HEK293 (cell line): ENCODE results near the gene NOX1.

Experiments used
- CTCF ChIA-PET: fragments of 350-600 bp; formaldehyde crosslinking; extraction: SDS; loops from one replicate; lab custom pipeline; 2021; ENCODE audit warnings: antibody characterized with exemption; lab: Yijun Ruan, JAX
- POLR2A ChIA-PET: fragments of 300-600 bp; formaldehyde crosslinking; extraction: SDS; loops from one replicate; lab custom pipeline; 2020; ENCODE audit warnings: antibody characterized with exemption, inconsistent platforms; lab: Yijun Ruan, JAX
- H3K27ac ChIP-seq: fragments of 200-500 bp; sonication (Bioruptor generic); 2 replicates; pipeline ENCODE4 v1.5.1; 2014; ENCODE audit warnings: low read depth, low read length, control low read depth, inconsistent platforms; ENCODE audit errors: extremely low read depth
- H3K36me3 ChIP-seq, 2 experiments: fragments of 200-500 bp in 1 of 2; sonication (Bioruptor generic) in 1 of 2; 1 replicate in 1 of 2; 2 replicates in 1 of 2; pipeline ENCODE4 v1.5.1; 2014 to 2017; ENCODE audit warnings: inconsistent platforms in 2 of 2, low read length in 2 of 2; ENCODE audit not compliant: control insufficient read depth in 2 of 2, insufficient read depth in 1 of 2
- H3K4me1 ChIP-seq: fragments of 200-500 bp; sonication (Bioruptor generic); 2 replicates; pipeline ENCODE4 v1.5.1; 2014; ENCODE audit warnings: mild to moderate bottlenecking, low read length, inconsistent platforms; ENCODE audit not compliant: control insufficient read depth, insufficient read depth
- H3K4me3 ChIP-seq: 2 replicates; pipeline ENCODE4 v1.5.1; 2011; ENCODE audit warnings: low read depth, mild to moderate bottlenecking, control low read depth, low read length, moderate library complexity
- H3K9me3 ChIP-seq: fragments of 200-500 bp; sonication (Bioruptor generic); 2 replicates; pipeline ENCODE4 v1.5.1; 2014; ENCODE audit warnings: low read depth, low read length, inconsistent platforms; ENCODE audit not compliant: control insufficient read depth, insufficient read depth
- HOXA7 ChIP-seq: sonication (generic); formaldehyde crosslinking; IDR thresholded peaks from 2 replicates; pipeline ENCODE4 v1.8.1; 2022; ENCODE audit warnings: missing genetic modification reagents, borderline replicate concordance
- KLF8 ChIP-seq: fragments of 450-650 bp; formaldehyde crosslinking; IDR thresholded peaks from 2 replicates; pipeline ENCODE4 v1.5.1; 2016; ENCODE audit warnings: missing biosample characterization, missing genetic modification characterization
- MYNN ChIP-seq: fragments of 450-650 bp; formaldehyde crosslinking; IDR thresholded peaks from 2 replicates; pipeline ENCODE4 v1.5.1; 2016; ENCODE audit warnings: missing biosample characterization, missing genetic modification characterization, borderline replicate concordance
- SETDB1 ChIP-seq: IDR thresholded peaks from one replicate; pipeline ENCODE4 v1.6.1; 2017; ENCODE audit warnings: mild to moderate bottlenecking, low read length, moderate library complexity, mixed read lengths; ENCODE audit not compliant: insufficient read length
- ZBTB1 ChIP-seq: fragments of 450-650 bp; formaldehyde crosslinking; IDR thresholded peaks from 2 replicates; pipeline ENCODE4 v1.5.1; 2016; ENCODE audit warnings: missing biosample characterization, missing genetic modification characterization
- ZBTB7A ChIP-seq: fragments of 450-650 bp; formaldehyde crosslinking; IDR thresholded peaks from 2 replicates; pipeline ENCODE4 v1.5.1; 2016; ENCODE audit warnings: low read depth, missing biosample characterization, missing genetic modification characterization
- ZIC2 ChIP-seq: fragments of 450-650 bp; formaldehyde crosslinking; IDR thresholded peaks from 2 replicates; pipeline ENCODE4 v1.5.1; 2016; ENCODE audit warnings: missing biosample characterization, missing genetic modification characterization
- ZNF138 ChIP-seq: fragments of 450-650 bp; formaldehyde crosslinking; IDR thresholded peaks from 2 replicates; pipeline ENCODE4 v1.5.1; 2016; ENCODE audit warnings: missing biosample characterization, missing genetic modification characterization, borderline replicate concordance
- ZNF174 ChIP-seq: fragments of 450-650 bp; formaldehyde crosslinking; IDR thresholded peaks from 2 replicates; pipeline ENCODE4 v1.5.0; 2017; ENCODE audit warnings: missing biosample characterization, mild to moderate bottlenecking, missing genetic modification characterization
- ZNF175 ChIP-seq: fragments of 450-650 bp; formaldehyde crosslinking; IDR thresholded peaks from 2 replicates; pipeline ENCODE4 v1.5.1; 2016; ENCODE audit warnings: missing biosample characterization, missing genetic modification characterization
- ZNF341 ChIP-seq: fragments of 450-650 bp; formaldehyde crosslinking; IDR thresholded peaks from 2 replicates; pipeline ENCODE4; 2016; ENCODE audit warnings: low read depth, missing biosample characterization, missing genetic modification characterization
- ZNF416 ChIP-seq: fragments of 450-650 bp; formaldehyde crosslinking; IDR thresholded peaks from 2 replicates; pipeline ENCODE4 v1.5.1; 2016; ENCODE audit warnings: missing biosample characterization, missing genetic modification characterization
- ZNF423 ChIP-seq: fragments of 450-650 bp; formaldehyde crosslinking; IDR thresholded peaks from 2 replicates; pipeline ENCODE4 v1.5.1; 2016; ENCODE audit warnings: missing biosample characterization, missing genetic modification characterization
- ZNF530 ChIP-seq: fragments of 450-650 bp; formaldehyde crosslinking; IDR thresholded peaks from 2 replicates; pipeline ENCODE4 v1.5.1; 2016; ENCODE audit warnings: low read depth, missing biosample characterization, missing genetic modification characterization
- ZNF555 ChIP-seq: fragments of 450-650 bp; formaldehyde crosslinking; conservative IDR thresholded peaks from 2 replicates; pipeline ENCODE4 v1.5.1; 2017; ENCODE audit warnings: missing biosample characterization, mild to moderate bottlenecking, missing genetic modification characterization, inconsistent platforms
- ZNF621 ChIP-seq: fragments of 450-650 bp; formaldehyde crosslinking; IDR thresholded peaks from 2 replicates; pipeline ENCODE4 v1.5.1; 2017; ENCODE audit warnings: missing biosample characterization, missing genetic modification characterization
- ZNF626 ChIP-seq: fragments of 450-650 bp; sonication (Bioruptor Pico); formaldehyde crosslinking; IDR thresholded peaks from 2 replicates; pipeline ENCODE4 v1.5.1; 2018; ENCODE audit warnings: missing biosample characterization, missing genetic modification characterization, inconsistent platforms
- ZNF701 ChIP-seq: fragments of 450-650 bp; formaldehyde crosslinking; IDR thresholded peaks from 2 replicates; pipeline ENCODE4 v1.5.1; 2016; ENCODE audit warnings: missing biosample characterization, missing genetic modification characterization
- ZNF747 ChIP-seq: fragments of 450-650 bp; formaldehyde crosslinking; IDR thresholded peaks from 2 replicates; pipeline ENCODE4 v1.5.1; 2016; ENCODE audit warnings: missing biosample characterization, missing genetic modification characterization
- ZSCAN16 ChIP-seq: fragments of 450-650 bp; formaldehyde crosslinking; IDR thresholded peaks from 2 replicates; pipeline ENCODE4 v1.5.1; 2016; ENCODE audit warnings: missing biosample characterization, missing genetic modification characterization
- ZSCAN30 ChIP-seq: fragments of 450-650 bp; IDR thresholded peaks from 2 replicates; pipeline ENCODE4 v1.5.1; 2018; ENCODE audit warnings: missing biosample characterization, mild to moderate bottlenecking, missing genetic modification characterization, moderate library complexity
- TF ChIP-seq, protein P1 (sequence below): IDR thresholded peaks from 2 replicates; pipeline ENCODE4 v1.6.1; 2011; ENCODE audit warnings: mild to moderate bottlenecking, low read depth, low read length, borderline replicate concordance
- TF ChIP-seq, protein P2 (sequence below): fragments of 450-650 bp; formaldehyde crosslinking; conservative IDR thresholded peaks from 2 replicates; pipeline ENCODE4 v1.5.1; 2016; ENCODE audit warnings: low read depth, missing biosample characterization, missing genetic modification characterization
- TF ChIP-seq, protein P3 (sequence below): fragments of 450-650 bp; formaldehyde crosslinking; conservative IDR thresholded peaks from 2 replicates; pipeline ENCODE4 v1.5.1; 2016; ENCODE audit warnings: low read depth, missing biosample characterization, missing genetic modification characterization

Gene NOX1

DNA sequence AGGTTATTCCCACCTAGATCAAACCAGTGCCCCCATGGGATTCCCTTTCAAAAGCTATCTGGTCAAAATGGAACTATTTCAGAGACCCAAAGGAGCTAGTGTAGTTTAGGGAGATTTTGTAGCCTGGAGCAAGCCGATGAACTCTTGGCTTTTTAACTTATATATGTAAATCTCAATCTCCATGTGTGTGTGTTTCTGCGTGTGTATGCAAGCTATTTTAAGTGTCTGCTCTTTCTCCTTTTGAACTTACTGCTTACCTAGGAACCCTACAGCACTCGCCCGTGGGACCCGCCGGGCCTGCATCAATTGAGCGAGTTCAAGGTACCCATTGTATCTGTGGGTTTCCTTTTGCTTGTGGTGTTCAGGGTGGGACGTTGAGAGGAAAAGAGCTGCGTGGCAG is 43.6 kb downstream of the NOX1 start:
- Histone ChIP-seq H3K9me3 (no peaks in the 10 kb centered on the region), H3K27ac (no peak overlapping the region), H3K4me3 (no peak overlapping the region), H3K4me1 (no peaks in the 10 kb centered on the region), H3K36me3 (peaks cover 62 to 82% of the 10 kb centered on the region in 2 experiments)
- ChIA-PET POLR2A (no interaction called here), CTCF (no interaction called here)
- TF ChIP-seq ZSCAN30 (no peak), ZSCAN16 (tag by site-specific recombination) (no peak)

DNA sequence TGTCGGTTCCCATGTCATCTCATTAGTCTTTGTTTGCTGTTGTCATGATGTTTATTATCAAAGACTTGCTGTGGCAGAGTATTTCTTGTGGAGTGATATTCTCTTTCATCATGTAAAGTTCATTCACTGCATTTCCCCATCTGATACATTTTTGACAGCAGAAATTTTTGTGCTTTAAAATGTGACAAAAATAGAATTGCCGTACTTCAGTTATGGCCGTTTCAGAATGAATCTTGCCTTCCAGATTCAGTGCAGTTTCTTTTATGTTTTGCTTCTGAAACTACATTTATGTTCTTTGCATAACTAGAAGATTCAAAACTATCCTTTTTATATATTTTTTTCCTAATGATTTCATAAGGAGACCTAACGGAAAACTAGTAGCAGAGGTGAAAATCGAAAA is 44.0 kb downstream of the NOX1 start:
- CTCF ChIA-PET: interaction anchor here (1.0 kb wide), 1 partner anchor 10 kb away, joined by 3 read pairs; the partner anchor contains the start of gene CSTF2
- Histone ChIP-seq H3K4me1 (no peaks in the 10 kb centered on the region), H3K36me3 (peaks cover 60 to 82% of the 10 kb centered on the region in 2 experiments), H3K4me3 (no peak overlapping the region), H3K27ac (no peak overlapping the region), H3K9me3 (no peaks in the 10 kb centered on the region)
- no peak for TF ChIP-seq ZNF701 (tag by site-specific recombination)
- no peak for TF ChIP-seq KLF8 (tag by site-specific recombination)
- TF ChIP-seq ZSCAN16 (tag by site-specific recombination): no peak
- no peak for TF ChIP-seq ZBTB7A (tag by site-specific recombination)
- TF ChIP-seq ZNF138 (tag by site-specific recombination): no peak
- TF ChIP-seq ZNF555: no peak
- no peak for TF ChIP-seq MYNN (tag by site-specific recombination)
- no peak for TF ChIP-seq ZNF174 (tag by site-specific recombination)
- TF ChIP-seq HOXA7: no peak
- no peak for TF ChIP-seq ZNF626 (tag by site-specific recombination)
- no peak for TF ChIP-seq ZNF416 (tag by site-specific recombination)
- no peak for TF ChIP-seq ZNF747 (tag by site-specific recombination)
- TF ChIP-seq SETDB1: no peak
- no peak for TF ChIP-seq ZNF341
- no peak for TF ChIP-seq ZNF423
- no peak for TF ChIP-seq ZNF530
- POLR2A ChIA-PET: no interaction called here

DNA sequence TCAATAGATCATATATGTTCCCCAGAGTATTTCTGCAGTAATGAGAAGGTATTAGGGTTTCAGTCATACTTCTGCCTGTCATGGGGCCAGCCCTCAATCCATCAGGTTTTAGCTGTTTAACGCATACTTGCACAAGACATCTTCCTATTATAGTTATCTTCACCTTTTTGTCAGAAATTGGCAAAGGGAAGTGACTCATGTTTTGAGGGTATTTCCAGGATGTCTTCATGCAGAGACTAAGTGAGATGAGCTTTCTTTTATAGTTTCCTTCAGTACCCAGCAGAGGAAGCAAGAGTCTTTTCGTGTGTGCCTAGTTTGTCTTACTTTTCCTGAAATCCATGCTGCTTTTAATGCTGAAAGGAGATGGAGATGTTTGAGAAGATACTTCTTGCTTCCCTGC is 44.4 kb downstream of the NOX1 start:
- ChIA-PET POLR2A (no interaction called here), CTCF (interaction anchor here (1.0 kb wide), 1 partner anchor 9 kb away, joined by 3 read pairs; the partner anchor contains the start of gene CSTF2)
- TF ChIP-seq SETDB1 (no peak), ZNF138 (tag by site-specific recombination) (no peak), ZIC2 (tag by site-specific recombination) (no peak), ZBTB1 (tag by site-specific recombination) (no peak), ZNF175 (tag by site-specific recombination) (no peak), ZNF621 (tag by site-specific recombination) (no peak)
- TF ChIP-seq, protein P1, sequence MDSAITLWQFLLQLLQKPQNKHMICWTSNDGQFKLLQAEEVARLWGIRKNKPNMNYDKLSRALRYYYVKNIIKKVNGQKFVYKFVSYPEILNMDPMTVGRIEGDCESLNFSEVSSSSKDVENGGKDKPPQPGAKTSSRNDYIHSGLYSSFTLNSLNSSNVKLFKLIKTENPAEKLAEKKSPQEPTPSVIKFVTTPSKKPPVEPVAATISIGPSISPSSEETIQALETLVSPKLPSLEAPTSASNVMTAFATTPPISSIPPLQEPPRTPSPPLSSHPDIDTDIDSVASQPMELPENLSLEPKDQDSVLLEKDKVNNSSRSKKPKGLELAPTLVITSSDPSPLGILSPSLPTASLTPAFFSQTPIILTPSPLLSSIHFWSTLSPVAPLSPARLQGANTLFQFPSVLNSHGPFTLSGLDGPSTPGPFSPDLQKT: no peak
- TF ChIP-seq, protein P2, sequence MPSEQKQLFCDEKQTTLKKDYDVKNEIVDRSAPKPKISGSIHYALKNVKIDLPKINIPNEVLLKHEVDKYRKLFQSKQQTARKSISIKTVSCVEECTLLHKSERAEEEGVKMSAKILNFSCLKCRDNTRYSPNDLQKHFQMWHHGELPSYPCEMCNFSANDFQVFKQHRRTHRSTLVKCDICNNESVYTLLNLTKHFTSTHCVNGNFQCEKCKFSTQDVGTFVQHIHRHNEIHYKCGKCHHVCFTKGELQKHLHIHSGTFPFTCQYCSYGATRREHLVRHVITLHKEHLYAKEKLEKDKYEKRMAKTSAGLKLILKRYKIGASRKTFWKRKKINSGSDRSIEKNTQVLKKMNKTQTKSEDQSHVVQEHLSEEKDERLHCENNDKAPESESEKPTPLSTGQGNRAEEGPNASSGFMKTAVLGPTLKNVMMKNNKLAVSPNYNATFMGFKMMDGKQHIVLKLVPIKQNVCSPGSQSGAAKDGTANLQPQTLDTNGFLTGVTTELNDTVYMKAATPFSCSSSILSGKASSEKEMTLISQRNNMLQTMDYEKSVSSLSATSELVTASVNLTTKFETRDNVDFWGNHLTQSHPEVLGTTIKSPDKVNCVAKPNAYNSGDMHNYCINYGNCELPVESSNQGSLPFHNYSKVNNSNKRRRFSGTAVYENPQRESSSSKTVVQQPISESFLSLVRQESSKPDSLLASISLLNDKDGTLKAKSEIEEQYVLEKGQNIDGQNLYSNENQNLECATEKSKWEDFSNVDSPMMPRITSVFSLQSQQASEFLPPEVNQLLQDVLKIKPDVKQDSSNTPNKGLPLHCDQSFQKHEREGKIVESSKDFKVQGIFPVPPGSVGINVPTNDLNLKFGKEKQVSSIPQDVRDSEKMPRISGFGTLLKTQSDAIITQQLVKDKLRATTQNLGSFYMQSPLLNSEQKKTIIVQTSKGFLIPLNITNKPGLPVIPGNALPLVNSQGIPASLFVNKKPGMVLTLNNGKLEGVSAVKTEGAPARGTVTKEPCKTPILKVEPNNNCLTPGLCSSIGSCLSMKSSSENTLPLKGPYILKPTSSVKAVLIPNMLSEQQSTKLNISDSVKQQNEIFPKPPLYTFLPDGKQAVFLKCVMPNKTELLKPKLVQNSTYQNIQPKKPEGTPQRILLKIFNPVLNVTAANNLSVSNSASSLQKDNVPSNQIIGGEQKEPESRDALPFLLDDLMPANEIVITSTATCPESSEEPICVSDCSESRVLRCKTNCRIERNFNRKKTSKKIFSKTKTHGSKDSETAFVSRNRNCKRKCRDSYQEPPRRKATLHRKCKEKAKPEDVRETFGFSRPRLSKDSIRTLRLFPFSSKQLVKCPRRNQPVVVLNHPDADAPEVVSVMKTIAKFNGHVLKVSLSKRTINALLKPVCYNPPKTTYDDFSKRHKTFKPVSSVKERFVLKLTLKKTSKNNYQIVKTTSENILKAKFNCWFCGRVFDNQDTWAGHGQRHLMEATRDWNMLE: no peak
- TF ChIP-seq, protein P3, sequence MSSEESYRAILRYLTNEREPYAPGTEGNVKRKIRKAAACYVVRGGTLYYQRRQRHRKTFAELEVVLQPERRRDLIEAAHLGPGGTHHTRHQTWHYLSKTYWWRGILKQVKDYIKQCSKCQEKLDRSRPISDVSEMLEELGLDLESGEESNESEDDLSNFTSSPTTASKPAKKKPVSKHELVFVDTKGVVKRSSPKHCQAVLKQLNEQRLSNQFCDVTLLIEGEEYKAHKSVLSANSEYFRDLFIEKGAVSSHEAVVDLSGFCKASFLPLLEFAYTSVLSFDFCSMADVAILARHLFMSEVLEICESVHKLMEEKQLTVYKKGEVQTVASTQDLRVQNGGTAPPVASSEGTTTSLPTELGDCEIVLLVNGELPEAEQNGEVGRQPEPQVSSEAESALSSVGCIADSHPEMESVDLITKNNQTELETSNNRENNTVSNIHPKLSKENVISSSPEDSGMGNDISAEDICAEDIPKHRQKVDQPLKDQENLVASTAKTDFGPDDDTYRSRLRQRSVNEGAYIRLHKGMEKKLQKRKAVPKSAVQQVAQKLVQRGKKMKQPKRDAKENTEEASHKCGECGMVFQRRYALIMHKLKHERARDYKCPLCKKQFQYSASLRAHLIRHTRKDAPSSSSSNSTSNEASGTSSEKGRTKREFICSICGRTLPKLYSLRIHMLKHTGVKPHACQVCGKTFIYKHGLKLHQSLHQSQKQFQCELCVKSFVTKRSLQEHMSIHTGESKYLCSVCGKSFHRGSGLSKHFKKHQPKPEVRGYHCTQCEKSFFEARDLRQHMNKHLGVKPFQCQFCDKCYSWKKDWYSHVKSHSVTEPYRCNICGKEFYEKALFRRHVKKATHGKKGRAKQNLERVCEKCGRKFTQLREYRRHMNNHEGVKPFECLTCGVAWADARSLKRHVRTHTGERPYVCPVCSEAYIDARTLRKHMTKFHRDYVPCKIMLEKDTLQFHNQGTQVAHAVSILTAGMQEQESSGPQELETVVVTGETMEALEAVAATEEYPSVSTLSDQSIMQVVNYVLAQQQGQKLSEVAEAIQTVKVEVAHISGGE (tag by site-specific recombination): no peak
- Histone ChIP-seq H3K4me3 (no peak overlapping the region), H3K36me3 (peaks cover 60 to 83% of the 10 kb centered on the region in 2 experiments), H3K27ac (no peak overlapping the region), H3K4me1 (no peaks in the 10 kb centered on the region), H3K9me3 (no peaks in the 10 kb centered on the region)
